IPS-20b (cell line): ENCODE measurements around the gene GADL1.

Source experiments
- H3K27ac ChIP-seq: one replicate; pipeline ENCODE4 v1.5.1; 2013; ENCODE audit warnings: low read length
- H3K27me3 ChIP-seq: 2 replicates; pipeline ENCODE4 v1.6.1; 2013; ENCODE audit warnings: mild to moderate bottlenecking, low read length, inconsistent platforms; ENCODE audit not compliant: insufficient read depth
- H3K36me3 ChIP-seq: 2 replicates; pipeline ENCODE4 v1.6.1; 2013; ENCODE audit warnings: low read depth, mild to moderate bottlenecking, inconsistent platforms, low read length, moderate library complexity; ENCODE audit not compliant: insufficient read depth
- H3K4me1 ChIP-seq: 2 replicates; pipeline ENCODE4 v1.6.1; 2013; ENCODE audit warnings: mild to moderate bottlenecking, control low read depth, inconsistent platforms, low read length, moderate library complexity; ENCODE audit not compliant: insufficient read depth
- H3K4me3 ChIP-seq: 2 replicates; pipeline ENCODE4 v1.5.1; 2013; ENCODE audit warnings: mild to moderate bottlenecking, low read length, inconsistent platforms
- H3K9ac ChIP-seq: 2 replicates; pipeline ENCODE4 v1.6.1; 2013; ENCODE audit warnings: low read depth, mild to moderate bottlenecking, inconsistent platforms, low read length, moderate library complexity
- H3K9me3 ChIP-seq: 2 replicates; pipeline ENCODE4 v1.6.1; 2013; ENCODE audit warnings: mild to moderate bottlenecking, low read depth, low read length, inconsistent platforms; ENCODE audit not compliant: insufficient read depth

GADL1 gene

GRCh38 chr3:30696403-30696819 lies 198.1 kb downstream of the GADL1 start:
- Histone ChIP-seq H3K4me3 (no peak overlapping the region), H3K9ac (no peak overlapping the region), H3K36me3 (peaks cover 5% of the 10 kb centered on the region; the same call in 1 of the 2 replicates), H3K27me3 (no peaks in the 10 kb centered on the region), H3K4me1 (peaks cover 30% of the 10 kb centered on the region), H3K27ac (peak overlapping the region; percentile 5), H3K9me3 (0 out of 2 replicates have a peak, but pooled peaks cover 2% of the 10 kb centered on the region)

- Histone ChIP-seq H3K9me3 (no peaks in the 10 kb centered on the region), H3K9ac (no peak overlapping the region), H3K36me3 (peaks cover 10% of the 10 kb centered on the region; the same call in 1 of the 2 replicates), H3K27ac (peak overlapping the region; percentile 5), H3K4me3 (no peak overlapping the region), H3K27me3 (no peaks in the 10 kb centered on the region), H3K4me1 (peaks cover 30% of the 10 kb centered on the region)
These were observed 199.0 kb downstream of the GADL1 start for GRCh38 chr3:30695302-30696061.

GRCh38 chr3:30694668-30695067 lies 199.8 kb downstream of the GADL1 start:
- H3K36me3 ChIP-seq, result peaks cover 18% of the 10 kb centered on the region; the same call in 1 of the 2 replicates
- H3K27me3 ChIP-seq, result no peaks in the 10 kb centered on the region
- H3K9me3 ChIP-seq, result no peaks in the 10 kb centered on the region
- no peak overlapping the region for H3K9ac ChIP-seq
- H3K4me1 ChIP-seq, result peaks cover 30% of the 10 kb centered on the region
- no peak overlapping the region for H3K27ac ChIP-seq
- no peak overlapping the region for H3K4me3 ChIP-seq

- no peak overlapping the region for H3K9ac ChIP-seq
- H3K27me3 ChIP-seq, result no peaks in the 10 kb centered on the region
- no peak overlapping the region for H3K4me3 ChIP-seq
- peaks cover 30% of the 10 kb centered on the region for H3K4me1 ChIP-seq
- peaks cover 23% of the 10 kb centered on the region; the same call in 1 of the 2 replicates for H3K36me3 ChIP-seq
- no peak overlapping the region for H3K27ac ChIP-seq
- H3K9me3 ChIP-seq, result no peaks in the 10 kb centered on the region
These were observed 200.3 kb downstream of the GADL1 start for GRCh38 chr3:30694148-30694547.

GRCh38 chr3:30693470-30694120 lies 200.9 kb downstream of the GADL1 start:
- H3K27ac ChIP-seq, result no peak overlapping the region
- H3K9me3 ChIP-seq, result no peaks in the 10 kb centered on the region
- H3K36me3 ChIP-seq, result peaks cover 27% of the 10 kb centered on the region; the same call in 1 of the 2 replicates
- H3K9ac ChIP-seq, result no peak overlapping the region; the same call in 1 of the 2 replicates
- no peaks in the 10 kb centered on the region for H3K27me3 ChIP-seq
- peaks cover 30% of the 10 kb centered on the region for H3K4me1 ChIP-seq
- no peak overlapping the region for H3K4me3 ChIP-seq

- Histone ChIP-seq H3K27ac (no peak overlapping the region), H3K4me1 (peaks cover 30% of the 10 kb centered on the region), H3K36me3 (peaks cover 33% of the 10 kb centered on the region; the same call in 1 of the 2 replicates)
These were observed 201.8 kb downstream of the GADL1 start for GRCh38 chr3:30692498-30693130.

GRCh38 chr3:30691944-30692343 lies 202.5 kb downstream of the GADL1 start:
- no peak overlapping the region for H3K4me3 ChIP-seq
- H3K9me3 ChIP-seq, result no peaks in the 10 kb centered on the region
- peaks cover 30% of the 10 kb centered on the region for H3K4me1 ChIP-seq
- no peaks in the 10 kb centered on the region for H3K27me3 ChIP-seq
- peaks cover 33% of the 10 kb centered on the region; the same call in 1 of the 2 replicates for H3K36me3 ChIP-seq
- H3K27ac ChIP-seq, result no peak overlapping the region
- no peak overlapping the region for H3K9ac ChIP-seq

More at GRCh38 chr3:30692498-30693130, 201.8 kb downstream of the GADL1 start:
- Histone ChIP-seq H3K9ac (no peak overlapping the region), H3K9me3 (no peaks in the 10 kb centered on the region), H3K4me3 (no peak overlapping the region), H3K27me3 (no peaks in the 10 kb centered on the region)

- Histone ChIP-seq H3K27ac (no peak overlapping the region), H3K4me1 (peaks cover 26% of the 10 kb centered on the region), H3K27me3 (no peaks in the 10 kb centered on the region), H3K9me3 (no peaks in the 10 kb centered on the region), H3K4me3 (no peak overlapping the region), H3K9ac (no peak overlapping the region), H3K36me3 (peaks cover 33% of the 10 kb centered on the region; the same call in 1 of the 2 replicates)
These were observed 203.1 kb downstream of the GADL1 start for GRCh38 chr3:30691249-30691880.

GRCh38 chr3:30690199-30690598 lies 204.3 kb downstream of the GADL1 start:
- Histone ChIP-seq H3K9ac (no peak overlapping the region), H3K9me3 (no peaks in the 10 kb centered on the region), H3K4me3 (no peak overlapping the region), H3K36me3 (peaks cover 33% of the 10 kb centered on the region; the same call in 1 of the 2 replicates), H3K27ac (no peak overlapping the region), H3K27me3 (no peaks in the 10 kb centered on the region), H3K4me1 (peaks cover 15% of the 10 kb centered on the region)

- Histone ChIP-seq H3K36me3 (peaks cover 33% of the 10 kb centered on the region; the same call in 1 of the 2 replicates), H3K4me1 (peaks cover 5% of the 10 kb centered on the region; the same call in 1 of the 2 replicates), H3K9ac (no peak overlapping the region)
These were observed 205.5 kb downstream of the GADL1 start for GRCh38 chr3:30688776-30689641.

More at GRCh38 chr3:30688776-30689641, 205.5 kb downstream of the GADL1 start:
- Histone ChIP-seq H3K27ac (no peak overlapping the region), H3K27me3 (no peaks in the 10 kb centered on the region), H3K9me3 (no peaks in the 10 kb centered on the region), H3K4me3 (no peak overlapping the region)
